ENCODE measurements around the gene DNAH10. TPM values are rescaled to one million over a fixed set of nuclear protein-coding genes. Genes with fewer than 3 reads are reported as not detected.
A peak's percentile ranks its signal among the peaks of the same experiment; 100 is the strongest.

Gene DNAH10
- total and polyA plus RNA-seq, 2 of the 13 experiments (the other 11 are each of a cell fraction or from before 2014, with no cell fraction given) = 0.01 to 0.02 TPM

GRCh38 chr12:123779551-123779950 lies 17.4 kb downstream of the DNAH10 start:
- in situ Hi-C loops (cut with HindIII; ENCODE audit: extremely low pct_ligation_motif_present, low pct_unique_long_range_greater_than_20kb) (no loop called here), intact Hi-C loops (cut with micrococcal nuclease; ENCODE audit: unreplicated experiment) (no loop called here)
- TF ChIP-seq, protein P1, sequence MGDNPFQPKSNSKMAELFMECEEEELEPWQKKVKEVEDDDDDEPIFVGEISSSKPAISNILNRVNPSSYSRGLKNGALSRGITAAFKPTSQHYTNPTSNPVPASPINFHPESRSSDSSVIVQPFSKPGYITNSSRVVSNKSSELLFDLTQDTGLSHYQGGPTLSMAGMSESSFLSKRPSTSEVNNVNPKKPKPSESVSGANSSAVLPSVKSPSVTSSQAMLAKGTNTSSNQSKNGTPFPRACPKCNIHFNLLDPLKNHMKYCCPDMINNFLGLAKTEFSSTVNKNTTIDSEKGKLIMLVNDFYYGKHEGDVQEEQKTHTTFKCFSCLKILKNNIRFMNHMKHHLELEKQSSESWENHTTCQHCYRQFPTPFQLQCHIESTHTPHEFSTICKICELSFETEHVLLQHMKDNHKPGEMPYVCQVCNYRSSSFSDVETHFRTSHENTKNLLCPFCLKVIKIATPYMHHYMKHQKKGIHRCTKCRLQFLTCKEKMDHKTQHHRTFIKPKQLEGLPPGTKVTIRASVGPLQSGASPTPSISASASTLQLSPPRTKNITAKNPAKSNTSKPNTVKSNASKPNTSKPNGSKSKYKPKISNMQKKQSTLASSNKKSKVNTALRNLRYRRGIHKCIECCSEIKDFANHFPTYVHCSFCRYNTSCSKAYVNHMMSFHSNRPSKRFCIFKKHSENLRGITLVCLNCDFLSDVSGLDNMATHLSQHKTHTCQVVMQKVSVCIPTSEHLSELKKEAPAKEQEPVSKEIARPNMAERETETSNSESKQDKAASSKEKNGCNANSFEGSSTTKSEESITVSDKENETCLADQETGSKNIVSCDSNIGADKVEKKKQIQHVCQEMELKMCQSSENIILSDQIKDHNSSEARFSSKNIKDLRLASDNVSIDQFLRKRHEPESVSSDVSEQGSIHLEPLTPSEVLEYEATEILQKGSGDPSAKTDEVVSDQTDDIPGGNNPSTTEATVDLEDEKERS (CRISPR knock-in tag; IDR thresholded peaks at IDR 0.05) = no peak
- peak; percentile 53 to 56; a peak in 3 of 4 replicates for TF ChIP-seq MAFK (conservative IDR thresholded peaks at IDR 0.05 in 1 of 2, IDR thresholded peaks at IDR 0.05 in 1 of 2; ENCODE audit: low read length in 2 of 2)
- peak; percentile 38; the same call in 1 of the 2 replicates for TF ChIP-seq MAFF (IDR thresholded peaks at IDR 0.05; ENCODE audit: low read depth, low read length)
- H3K36me3 ChIP-seq (replicated peaks in 1 of 2; ENCODE audit: control insufficient read depth in 1 of 2, insufficient read depth in 2 of 2, low read length in 2 of 2) = no peaks in the 10 kb centered on the region
- no peaks in the 10 kb centered on the region for H3K79me2 ChIP-seq (ENCODE audit: insufficient read depth, low read length)
- no peak overlapping the region for H3K9ac ChIP-seq (ENCODE audit: insufficient read depth, low read depth, low read length)
- H3K4me1 ChIP-seq (ENCODE audit: insufficient read depth, low read length) = no peaks in the 10 kb centered on the region
- no peak for ATAC-seq
- no peak for DNase-seq (ENCODE audit: low spot score)
- no peak overlapping the region for H3K4me2 ChIP-seq (ENCODE audit: low read depth, low read length)
- BruUV-seq (replicated peaks) = no TSS peak
- H3K27me3 ChIP-seq (ENCODE audit: control insufficient read depth in 1 of 2, insufficient read depth in 2 of 2, low read length in 2 of 2) = peaks cover 0 to 2% of the 10 kb centered on the region in 2 experiments; a peak in 3 of 5 replicates
- POLR2A ChIA-PET = no interaction called here
- H3K4me3 ChIP-seq (replicated peaks in 1 of 3; ENCODE audit: insufficient read depth in 1 of 3, low read depth in 2 of 3, low read length in 3 of 3) = no peak overlapping the region
- CTCF ChIA-PET (ENCODE audit: low intra/inter-chr PET ratio, low total read pairs) = no interaction called here
- H3K9me3 ChIP-seq (ENCODE audit: low read length) = no peaks in the 10 kb centered on the region
- no peak overlapping the region for H2AFZ ChIP-seq (ENCODE audit: low read length)
- no peaks in the 10 kb centered on the region for H4K20me1 ChIP-seq (ENCODE audit: insufficient read depth, low read length)
- no peak overlapping the region for H3K27ac ChIP-seq (ENCODE audit: extremely low read length, insufficient read depth, low read length)
- FAIRE-seq = no peak

DNA sequence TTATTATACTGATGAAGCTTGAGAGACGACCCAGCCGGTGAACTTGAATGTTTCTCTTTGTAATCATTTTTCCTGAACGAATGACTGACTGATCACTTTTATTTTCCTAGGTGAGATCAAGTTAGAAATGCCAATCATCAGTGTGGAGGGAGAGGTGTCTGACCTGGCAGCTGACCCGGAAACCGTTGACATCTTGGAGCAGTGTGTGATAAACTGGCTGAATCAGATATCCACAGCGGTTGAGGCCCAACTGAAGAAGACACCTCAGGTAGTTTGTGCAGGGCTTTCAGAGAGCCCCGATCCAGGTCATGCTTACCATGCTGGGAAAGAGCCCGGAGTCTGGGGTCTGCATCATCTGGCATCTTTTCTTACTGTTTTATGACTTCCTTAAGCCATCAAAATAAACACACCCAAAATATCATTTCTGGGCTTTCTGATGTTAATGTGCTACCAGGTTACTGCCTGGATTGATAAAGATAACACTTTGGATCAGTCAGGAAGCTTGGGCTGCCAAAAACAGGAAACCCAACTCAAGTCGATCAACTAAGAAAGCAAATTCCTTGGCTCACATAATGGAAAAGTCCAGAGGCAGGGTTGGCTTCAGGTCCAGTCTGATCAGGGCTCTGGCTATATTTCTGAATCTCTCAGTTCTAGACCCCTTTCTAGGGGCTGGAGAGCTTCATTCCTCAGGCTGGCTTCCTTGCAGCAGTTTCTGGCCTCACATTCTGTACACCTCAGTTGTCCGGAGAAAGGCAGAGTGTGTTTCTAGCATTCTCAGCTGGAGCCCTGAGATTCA lies 21.1 kb downstream of the DNAH10 start:
- Histone ChIP-seq H3K4me1 (ENCODE audit: insufficient read depth, low read length) (no peaks in the 10 kb centered on the region), H3K27me3 (ENCODE audit: control insufficient read depth in 1 of 2, insufficient read depth in 2 of 2, low read length in 2 of 2) (no peaks in the 10 kb centered on the region; a peak in 2 of 5 replicates), H2AFZ (ENCODE audit: low read length) (no peak overlapping the region), H3K36me3 (replicated peaks in 1 of 2; ENCODE audit: control insufficient read depth in 1 of 2, insufficient read depth in 2 of 2, low read length in 2 of 2) (no peaks in the 10 kb centered on the region), H3K79me2 (ENCODE audit: insufficient read depth, low read length) (no peaks in the 10 kb centered on the region), H4K20me1 (ENCODE audit: insufficient read depth, low read length) (no peaks in the 10 kb centered on the region), H3K27ac (ENCODE audit: extremely low read length, insufficient read depth, low read length) (no peak overlapping the region), H3K4me3 (replicated peaks in 1 of 3; ENCODE audit: insufficient read depth in 1 of 3, low read depth in 2 of 3, low read length in 3 of 3) (no peak overlapping the region), H3K9me3 (ENCODE audit: low read length) (no peaks in the 10 kb centered on the region), H3K9ac (ENCODE audit: insufficient read depth, low read depth, low read length) (no peak overlapping the region), H3K4me2 (ENCODE audit: low read depth, low read length) (no peak overlapping the region)
- no peak for TF ChIP-seq CEBPZ (IDR thresholded peaks at IDR 0.05; ENCODE audit: low read length)
- TF ChIP-seq ZNF329 (CRISPR knock-in tag; IDR thresholded peaks at IDR 0.05; ENCODE audit: low read depth) = peak; percentile 95
- ChIA-PET POLR2A (no interaction called here), CTCF (ENCODE audit: low intra/inter-chr PET ratio, low total read pairs) (no interaction called here)
- 54% methylated on average over 10 of the region's 10 CpGs for WGBS (ENCODE audit: low lambda C conversion rate)
- FAIRE-seq (no peak), ATAC-seq (no peak), DNase-seq (ENCODE audit: low spot score) (no peak)
- no TSS peak for BruUV-seq (replicated peaks)
- intact Hi-C loops (cut with micrococcal nuclease; ENCODE audit: unreplicated experiment) = no loop called here
- in situ Hi-C loops (cut with HindIII; ENCODE audit: extremely low pct_ligation_motif_present, low pct_unique_long_range_greater_than_20kb) = no loop called here
